A673 (cell line): ENCODE measurements around the gene TRERF1. TPM values are rescaled to one million over a fixed set of nuclear protein-coding genes. Genes with fewer than 3 reads are reported as not detected.

Experiments used
- BruUV-seq: library from RNA; stranded (reverse); fragments of 400-500 nt; replicated peaks from 2 replicates; lab custom pipeline; 2021; lab: Mats Ljungman, UMichigan
- CTCF ChIA-PET: fragments of 300-600 bp; sonication (Branson Sonifier 250); formaldehyde crosslinking; loops from one replicate; lab custom pipeline; 2022; ENCODE audit warnings: antibody characterized with exemption; lab: Charles Lee
- POLR2A ChIA-PET: fragments of 300-600 bp; sonication (Branson Sonifier 250); formaldehyde crosslinking; loops from one replicate; lab custom pipeline; 2022; ENCODE audit warnings: antibody characterized with exemption; ENCODE audit not compliant: low non-redundant PET; lab: Charles Lee
- DNase-seq: peaks from one replicate; pipeline ENCODE4 v3.0.0-alpha.2; 2015; ENCODE audit warnings: low spot score
- H3K27ac ChIP-seq: fragments of 200-600 bp; sonication (generic); 2 replicates; pipeline ENCODE4 v1.5.1; 2016; ENCODE audit warnings: mixed run types, low read depth, mild to moderate bottlenecking, mixed read lengths, antibody characterized with exemption, low read length; ENCODE audit not compliant: poor library complexity, severe bottlenecking
- H3K27me3 ChIP-seq: fragments of 200-600 bp; sonication (generic); replicated peaks from 2 replicates; pipeline ENCODE4 v1.6.1; 2017; ENCODE audit warnings: mixed run types, low read depth, mild to moderate bottlenecking, mixed read lengths, antibody characterized with exemption, low read length; ENCODE audit not compliant: insufficient read depth, poor library complexity
- H3K36me3 ChIP-seq: fragments of 200-600 bp; sonication (generic); 2 replicates; pipeline ENCODE4 v1.6.1; 2016; ENCODE audit warnings: mixed run types, mild to moderate bottlenecking, mixed read lengths, antibody characterized with exemption, low read length; ENCODE audit not compliant: insufficient read depth, poor library complexity, severe bottlenecking
- H3K4me1 ChIP-seq: fragments of 200-600 bp; sonication (generic); 2 replicates; pipeline ENCODE4 v1.6.1; 2017; ENCODE audit warnings: mixed run types, mild to moderate bottlenecking, mixed read lengths, antibody characterized with exemption, low read length; ENCODE audit not compliant: insufficient read depth, poor library complexity, severe bottlenecking
- H3K4me3 ChIP-seq: fragments of 200-600 bp; sonication (generic); 2 replicates; pipeline ENCODE4 v1.5.1; 2016; ENCODE audit warnings: low read depth, mixed run types, mild to moderate bottlenecking, mixed read lengths, low read length; ENCODE audit not compliant: poor library complexity, severe bottlenecking
- H3K9me3 ChIP-seq: fragments of 200-600 bp; sonication (generic); 2 replicates; pipeline ENCODE4 v1.6.1; 2016; ENCODE audit warnings: mixed run types, low read depth, mild to moderate bottlenecking, mixed read lengths, antibody characterized with exemption, low read length; ENCODE audit not compliant: poor library complexity, severe bottlenecking
- EZH2 ChIP-seq: fragments of 200-600 bp; sonication (generic); IDR thresholded peaks from 2 replicates; pipeline ENCODE4 v1.6.1; 2017; ENCODE audit warnings: borderline replicate concordance, low read depth, mild to moderate bottlenecking, mixed read lengths, antibody characterized with exemption, low read length; ENCODE audit not compliant: poor library complexity, severe bottlenecking
- intact Hi-C: fragments of 100-400 bp; cut with micrococcal nuclease; formaldehyde crosslinking; loops from one replicate; pipeline ENCODE4 v1.10.0; 2022; ENCODE audit not compliant: unreplicated experiment
- total RNA-seq: library from RNA; stranded (reverse); gene quantifications from 2 replicates; pipeline ENCODE4 v1.2.3, GENCODE V29; 2021
- TF ChIP-seq, protein P1 (sequence below): fragments of 300-800, 200-600 bp; sonication (generic); conservative IDR thresholded peaks from 2 replicates; pipeline ENCODE4 v1.5.1; 2017; ENCODE audit warnings: low read depth, mild to moderate bottlenecking, antibody characterized with exemption, low read length, moderate library complexity, mixed read lengths

The TRERF1 gene
- total RNA-seq, 1 experiment from 2014 or later = 9.5 TPM

DNA sequence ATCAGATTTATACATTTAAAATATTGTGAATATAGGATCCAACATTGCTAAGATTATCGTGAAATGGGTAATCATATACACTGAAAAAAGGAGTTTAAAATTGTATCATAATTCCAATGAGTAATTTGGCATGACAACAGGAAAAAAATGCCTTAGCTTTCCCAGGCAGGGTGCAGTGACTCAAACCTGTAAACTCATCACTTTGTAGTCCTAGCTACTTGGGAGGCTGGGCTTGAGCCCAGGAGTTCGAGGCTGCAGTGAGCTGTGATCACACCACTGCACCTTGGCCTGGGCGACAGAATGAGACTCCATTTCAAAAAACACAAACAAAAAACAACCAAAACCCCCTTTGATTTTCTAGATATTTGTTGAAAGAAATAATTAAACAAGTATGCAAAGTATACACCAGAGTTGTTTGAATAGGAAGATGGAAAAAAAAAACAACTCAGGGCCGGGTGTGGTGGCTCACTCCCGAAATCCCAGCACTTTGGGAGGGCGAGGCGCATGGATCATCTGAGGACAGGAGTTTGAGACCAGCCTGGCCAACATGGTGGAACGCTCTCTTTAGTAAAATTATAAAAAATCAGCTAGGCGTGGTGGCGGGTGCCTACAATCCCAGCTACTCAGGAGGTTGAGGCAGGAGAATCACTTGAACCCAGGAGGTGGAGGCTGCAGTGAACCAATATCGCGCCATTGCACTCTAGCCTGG, 98.7 kb downstream of the TRERF1 start:
- CTCF ChIA-PET = no interaction called here
- intact Hi-C loops = no loop called here
- TF ChIP-seq, protein P1, sequence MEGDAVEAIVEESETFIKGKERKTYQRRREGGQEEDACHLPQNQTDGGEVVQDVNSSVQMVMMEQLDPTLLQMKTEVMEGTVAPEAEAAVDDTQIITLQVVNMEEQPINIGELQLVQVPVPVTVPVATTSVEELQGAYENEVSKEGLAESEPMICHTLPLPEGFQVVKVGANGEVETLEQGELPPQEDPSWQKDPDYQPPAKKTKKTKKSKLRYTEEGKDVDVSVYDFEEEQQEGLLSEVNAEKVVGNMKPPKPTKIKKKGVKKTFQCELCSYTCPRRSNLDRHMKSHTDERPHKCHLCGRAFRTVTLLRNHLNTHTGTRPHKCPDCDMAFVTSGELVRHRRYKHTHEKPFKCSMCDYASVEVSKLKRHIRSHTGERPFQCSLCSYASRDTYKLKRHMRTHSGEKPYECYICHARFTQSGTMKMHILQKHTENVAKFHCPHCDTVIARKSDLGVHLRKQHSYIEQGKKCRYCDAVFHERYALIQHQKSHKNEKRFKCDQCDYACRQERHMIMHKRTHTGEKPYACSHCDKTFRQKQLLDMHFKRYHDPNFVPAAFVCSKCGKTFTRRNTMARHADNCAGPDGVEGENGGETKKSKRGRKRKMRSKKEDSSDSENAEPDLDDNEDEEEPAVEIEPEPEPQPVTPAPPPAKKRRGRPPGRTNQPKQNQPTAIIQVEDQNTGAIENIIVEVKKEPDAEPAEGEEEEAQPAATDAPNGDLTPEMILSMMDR = no peak
- TF ChIP-seq EZH2 = no peak
- no peaks in the 10 kb centered on the region for H3K27me3 ChIP-seq
- DNase-seq = no peak
- H3K36me3 ChIP-seq = no peaks in the 10 kb centered on the region
- H3K27ac ChIP-seq = no peak overlapping the region
- no TSS peak for BruUV-seq
- H3K4me1 ChIP-seq = no peaks in the 10 kb centered on the region
- POLR2A ChIA-PET = no interaction called here
- no peaks in the 10 kb centered on the region for H3K9me3 ChIP-seq
- H3K4me3 ChIP-seq = no peak overlapping the region

DNA sequence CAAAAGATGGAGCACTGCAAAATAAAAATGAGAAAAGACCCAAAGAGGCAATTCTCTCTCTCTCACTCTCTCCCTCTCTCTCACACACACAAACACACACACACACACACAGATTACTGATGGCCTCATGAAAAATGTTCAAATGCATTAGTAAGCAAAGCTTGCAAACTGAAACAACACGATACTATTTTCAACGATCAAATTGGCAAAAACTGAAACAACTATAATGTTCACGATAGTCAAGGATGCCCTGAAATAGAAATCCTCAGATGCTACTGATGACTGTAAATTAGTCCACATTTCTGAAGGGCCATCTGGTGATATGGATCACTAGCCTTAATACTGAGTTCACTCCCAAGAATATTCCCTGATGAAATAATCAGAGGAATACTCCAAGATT, 100.8 kb downstream of the TRERF1 start:
- Histone ChIP-seq H3K36me3 (no peaks in the 10 kb centered on the region), H3K27ac (no peak overlapping the region), H3K27me3 (no peaks in the 10 kb centered on the region), H3K4me1 (no peaks in the 10 kb centered on the region), H3K4me3 (no peak overlapping the region), H3K9me3 (no peaks in the 10 kb centered on the region)
- BruUV-seq = no TSS peak
- intact Hi-C loops = no loop called here
- POLR2A ChIA-PET = no interaction called here
- DNase-seq = no peak
- CTCF ChIA-PET = no interaction called here
- TF ChIP-seq, protein P1 = no peak
- no peak for TF ChIP-seq EZH2

GRCh38 chr6:42349753-42350511, 101.8 kb downstream of the TRERF1 start:
- Histone ChIP-seq H3K27me3 (no peaks in the 10 kb centered on the region), H3K4me3 (no peak overlapping the region), H3K4me1 (no peaks in the 10 kb centered on the region), H3K36me3 (no peaks in the 10 kb centered on the region), H3K27ac (no peak overlapping the region), H3K9me3 (no peaks in the 10 kb centered on the region)
- TF ChIP-seq EZH2 = no peak
- TF ChIP-seq, protein P1 = no peak
- intact Hi-C loops = no loop called here
- DNase-seq = no peak
- CTCF ChIA-PET = no interaction called here
- no TSS peak for BruUV-seq
- POLR2A ChIA-PET = no interaction called here
